Chondrocyte (in vitro differentiated cells): Measurements from ENCODE around the gene MICAL3. TPM values are rescaled to one million over a fixed set of nuclear protein-coding genes. Genes with fewer than 3 reads are reported as not detected.

Experiments used
- DNase-seq: peaks from one replicate; pipeline ENCODE4 v3.0.0; 2021; ENCODE audit warnings: mixed read lengths, low spot score
- H3K27ac Mint-ChIP-seq: one replicate; pipeline ENCODE4 v1.8.0; 2021; ENCODE audit warnings: mild to moderate bottlenecking, moderate library complexity, mixed read lengths; ENCODE audit not compliant: unreplicated experiment
- H3K27me3 Mint-ChIP-seq: 2 replicates; pipeline ENCODE4 v1.8.0; 2021; ENCODE audit warnings: low read depth, mixed read lengths
- H3K36me3 Mint-ChIP-seq: 2 replicates; pipeline ENCODE4 v1.8.0; 2021; ENCODE audit warnings: low read depth, mixed read lengths
- H3K4me1 Mint-ChIP-seq: 2 replicates; pipeline ENCODE4 v1.8.0; 2021; ENCODE audit warnings: low read depth, mild to moderate bottlenecking, mixed read lengths
- H3K4me3 Mint-ChIP-seq: one replicate; pipeline ENCODE4 v1.8.0; 2021; ENCODE audit warnings: mild to moderate bottlenecking, moderate library complexity, mixed read lengths; ENCODE audit not compliant: unreplicated experiment
- H3K9me3 Mint-ChIP-seq: 2 replicates; pipeline ENCODE4 v1.8.0; 2021; ENCODE audit warnings: low read depth, mixed read lengths
- total RNA-seq: library from RNA; stranded (reverse); gene quantifications from 3 replicates; pipeline ENCODE4 v1.2.1, GENCODE V29; 2021
- TF ChIP-seq, protein P1 (sequence below): fragments of 200-600 bp; sonication (generic); IDR thresholded peaks from 2 replicates; pipeline ENCODE4 v1.5.0; 2021; ENCODE audit warnings: antibody characterized with exemption, mild to moderate bottlenecking, moderate library complexity

Gene MICAL3
- total RNA-seq, 1 donor from 2014 or later: 68.2 TPM

DNA sequence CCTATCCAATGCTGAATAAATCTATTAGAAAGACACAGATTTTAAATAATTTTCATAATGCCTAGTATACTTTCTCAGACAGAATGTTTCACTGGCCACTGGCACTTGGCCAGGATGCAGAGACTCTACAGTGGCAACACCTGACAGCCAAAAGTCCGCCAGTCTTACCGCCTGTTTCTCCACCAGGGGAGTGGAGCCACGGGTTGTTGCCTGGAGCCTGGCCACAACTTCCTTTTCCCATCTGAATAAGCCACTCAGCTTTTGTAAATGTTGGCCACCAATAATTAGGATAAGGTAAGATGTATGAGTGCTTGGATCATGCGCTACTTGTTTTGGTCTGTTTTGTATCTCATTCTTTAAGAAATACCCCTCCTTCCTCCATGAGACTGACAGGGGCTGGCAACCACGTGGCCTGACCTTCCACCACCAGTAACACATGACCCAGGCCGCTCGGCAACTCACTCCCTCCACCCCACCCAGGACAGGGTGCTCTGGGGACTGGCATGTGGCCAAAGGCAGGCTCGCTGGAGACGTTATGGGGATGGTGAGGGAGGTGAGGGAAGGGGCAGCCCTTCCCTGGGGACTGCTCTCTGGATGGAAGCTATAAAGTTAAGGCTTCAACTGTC lies 157.1 kb downstream of the MICAL3 start:
- Mint-ChIP-seq H3K9me3 (no peaks in the 10 kb centered on the region), H3K4me3 (no peak overlapping the region), H3K27me3 (no peaks in the 10 kb centered on the region), H3K27ac (no peak overlapping the region), H3K4me1 (no peaks in the 10 kb centered on the region), H3K36me3 (peaks cover 44% of the 10 kb centered on the region)
- DNase-seq: no peak
- TF ChIP-seq, protein P1, sequence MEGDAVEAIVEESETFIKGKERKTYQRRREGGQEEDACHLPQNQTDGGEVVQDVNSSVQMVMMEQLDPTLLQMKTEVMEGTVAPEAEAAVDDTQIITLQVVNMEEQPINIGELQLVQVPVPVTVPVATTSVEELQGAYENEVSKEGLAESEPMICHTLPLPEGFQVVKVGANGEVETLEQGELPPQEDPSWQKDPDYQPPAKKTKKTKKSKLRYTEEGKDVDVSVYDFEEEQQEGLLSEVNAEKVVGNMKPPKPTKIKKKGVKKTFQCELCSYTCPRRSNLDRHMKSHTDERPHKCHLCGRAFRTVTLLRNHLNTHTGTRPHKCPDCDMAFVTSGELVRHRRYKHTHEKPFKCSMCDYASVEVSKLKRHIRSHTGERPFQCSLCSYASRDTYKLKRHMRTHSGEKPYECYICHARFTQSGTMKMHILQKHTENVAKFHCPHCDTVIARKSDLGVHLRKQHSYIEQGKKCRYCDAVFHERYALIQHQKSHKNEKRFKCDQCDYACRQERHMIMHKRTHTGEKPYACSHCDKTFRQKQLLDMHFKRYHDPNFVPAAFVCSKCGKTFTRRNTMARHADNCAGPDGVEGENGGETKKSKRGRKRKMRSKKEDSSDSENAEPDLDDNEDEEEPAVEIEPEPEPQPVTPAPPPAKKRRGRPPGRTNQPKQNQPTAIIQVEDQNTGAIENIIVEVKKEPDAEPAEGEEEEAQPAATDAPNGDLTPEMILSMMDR: no peak

DNA sequence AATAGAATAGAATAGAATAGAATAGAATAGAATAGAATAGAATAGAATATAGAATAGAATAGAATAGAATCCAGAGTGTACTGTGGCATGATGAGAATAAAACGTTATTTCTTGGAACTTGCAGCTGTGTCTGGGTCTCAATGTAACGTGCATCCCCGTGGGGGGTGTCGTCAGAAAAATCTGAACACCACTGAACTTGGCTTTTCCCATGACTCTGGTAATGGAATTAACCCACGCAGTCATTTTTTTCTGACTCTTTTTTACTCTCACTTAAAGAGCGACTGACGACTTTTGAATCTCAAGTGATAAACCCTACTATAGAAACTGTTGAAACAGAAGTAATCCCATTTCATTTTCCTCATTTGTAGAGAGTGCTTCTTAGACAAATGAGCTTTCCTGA lies 157.7 kb downstream of the MICAL3 start:
- TF ChIP-seq, protein P1: no peak
- Mint-ChIP-seq H3K4me3 (no peak overlapping the region), H3K27me3 (no peaks in the 10 kb centered on the region)

DNA sequence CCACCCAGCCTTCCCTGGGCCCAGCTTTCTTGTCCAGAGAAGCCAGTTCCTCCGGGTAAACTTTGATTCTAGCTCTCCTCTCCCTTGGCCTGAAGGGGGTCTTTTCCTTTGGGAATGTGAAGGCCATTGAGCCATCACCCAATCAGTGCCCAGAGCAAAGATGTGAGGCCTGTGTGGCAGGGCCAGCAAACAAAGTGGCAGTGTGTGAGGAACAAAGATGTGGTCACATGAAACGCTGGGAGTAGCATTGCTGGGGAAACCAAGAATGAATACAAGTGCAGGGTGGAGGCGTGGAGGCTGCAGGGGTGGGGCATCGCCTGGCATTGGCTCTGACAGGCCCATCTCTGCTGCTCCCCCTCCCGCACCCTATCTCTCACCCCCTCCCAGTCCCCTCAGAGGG lies 158.2 kb downstream of the MICAL3 start:
- TF ChIP-seq, protein P1: no peak
- Mint-ChIP-seq H3K4me3 (no peak overlapping the region), H3K4me1 (no peaks in the 10 kb centered on the region), H3K27me3 (no peaks in the 10 kb centered on the region), H3K27ac (no peak overlapping the region), H3K36me3 (peaks cover 38% of the 10 kb centered on the region), H3K9me3 (no peaks in the 10 kb centered on the region)
- DNase-seq: no peak

More for the DNA sequence above, 157.7 kb downstream of the MICAL3 start:
- Mint-ChIP-seq H3K36me3 (peaks cover 41% of the 10 kb centered on the region), H3K4me1 (no peaks in the 10 kb centered on the region), H3K27ac (no peak overlapping the region), H3K9me3 (no peaks in the 10 kb centered on the region)
- DNase-seq: no peak

- Mint-ChIP-seq H3K27me3 (no peaks in the 10 kb centered on the region), H3K27ac (no peak overlapping the region), H3K9me3 (no peaks in the 10 kb centered on the region), H3K4me3 (no peak overlapping the region), H3K36me3 (peaks cover 32% of the 10 kb centered on the region), H3K4me1 (no peaks in the 10 kb centered on the region)
- DNase-seq: no peak
- TF ChIP-seq, protein P1: no peak
These were observed 158.9 kb downstream of the MICAL3 start for GRCh38 chr22:17865183-17866055.

GRCh38 chr22:17864398-17865182 lies 159.8 kb downstream of the MICAL3 start:
- DNase-seq: no peak
- no peaks in the 10 kb centered on the region for H3K4me1 Mint-ChIP-seq
- no peak overlapping the region for H3K4me3 Mint-ChIP-seq
- H3K9me3 Mint-ChIP-seq: no peaks in the 10 kb centered on the region
- no peaks in the 10 kb centered on the region for H3K27me3 Mint-ChIP-seq
- H3K27ac Mint-ChIP-seq: no peak overlapping the region
- TF ChIP-seq, protein P1: no peak
- H3K36me3 Mint-ChIP-seq: peaks cover 30% of the 10 kb centered on the region
